GM12878 (cell line): ENCODE measurements around the gene GAREM1. TPM values are rescaled to one million over a fixed set of nuclear protein-coding genes. Genes with fewer than 3 reads are reported as not detected.

Experiments
- ATAC-seq: fragments of 200-7000 bp; cut with Tn5 transposase; 3 replicates; pipeline ENCODE4 v1.9.1; 2020; ENCODE audit warnings: mild to moderate bottlenecking, moderate library complexity
- BruUV-seq: library from RNA; stranded (reverse); fragments of 400-500 nt; replicated peaks from 2 replicates; lab custom pipeline; 2021; lab: Mats Ljungman, UMichigan
- CTCF ChIA-PET: fragments of 300-600 bp; sonication (Branson Sonifier 250); formaldehyde crosslinking; extraction: SDS; loops from one replicate; lab custom pipeline; 2021; ENCODE audit warnings: inconsistent platforms; lab: Yijun Ruan, JAX
- POLR2A ChIA-PET: fragments of 350-600 bp; formaldehyde crosslinking; extraction: SDS; loops from one replicate; lab custom pipeline; 2021; ENCODE audit warnings: inconsistent platforms; lab: Charles Lee
- RAD21 ChIA-PET: fragments of 300-600 bp; sonication (Branson Sonifier 250); formaldehyde crosslinking; loops from one replicate; lab custom pipeline; 2023; ENCODE audit warnings: antibody characterized with exemption; ENCODE audit not compliant: unreplicated experiment; lab: Charles Lee
- SMC1A ChIA-PET: fragments of 300-600 bp; sonication (Branson Sonifier 250); formaldehyde crosslinking; loops from one replicate; lab custom pipeline; 2023; ENCODE audit not compliant: unreplicated experiment, uncharacterized antibody; lab: Charles Lee
- DNase-seq: peaks from one replicate; pipeline ENCODE4 v3.0.0-alpha.2; 2011; ENCODE audit warnings: low read depth, low spot score
- FAIRE-seq: peaks from 3 replicates; lab custom pipeline; 2011; peaks lifted over from hg19 to GRCh38; lab: Jason Lieb, UNC
- H2AFZ ChIP-seq: 2 replicates; pipeline ENCODE4 v1.6.0; 2011; ENCODE audit warnings: low read depth, low read length, control low read depth; ENCODE audit not compliant: control insufficient read depth
- H3K27ac ChIP-seq: 2 replicates; pipeline ENCODE4 v1.5.1; 2011; ENCODE audit warnings: control low read depth; ENCODE audit not compliant: control insufficient read depth, insufficient read depth
- H3K27me3 ChIP-seq, 2 experiments: replicated peaks in 1 of 2; 2 replicates each; pipeline versions ENCODE4 v1.6.0 to v1.6.1; 2011; ENCODE audit warnings: low read length in 1 of 2; ENCODE audit not compliant: control insufficient read depth in 2 of 2, insufficient read depth in 2 of 2
- H3K36me3 ChIP-seq, 2 experiments: 2 replicates each; pipeline ENCODE4 v1.5.1; 2011; ENCODE audit warnings: low read length in 1 of 2; ENCODE audit not compliant: control insufficient read depth in 2 of 2, insufficient read depth in 2 of 2
- H3K4me1 ChIP-seq: 2 replicates; pipeline ENCODE4 v1.6.1; 2011; ENCODE audit warnings: mild to moderate bottlenecking, low read length, moderate library complexity, mixed read lengths; ENCODE audit not compliant: control insufficient read depth, insufficient read depth
- H3K4me2 ChIP-seq: 2 replicates; pipeline ENCODE4 v1.6.0; 2011; ENCODE audit warnings: control low read depth; ENCODE audit not compliant: control insufficient read depth, insufficient read depth
- H3K4me3 ChIP-seq: fragments of 200-600 bp; sonication (generic); 2 replicates; pipeline ENCODE4 v1.5.1; 2016
- H3K79me2 ChIP-seq: 2 replicates; pipeline ENCODE4 v1.6.0; 2011; ENCODE audit warnings: low read length; ENCODE audit not compliant: control insufficient read depth, insufficient read depth
- H3K9ac ChIP-seq: 2 replicates; pipeline ENCODE4 v1.8.0; 2011; ENCODE audit warnings: low read length, control low read depth, mixed read lengths; ENCODE audit not compliant: control insufficient read depth, insufficient read depth
- H3K9me3 ChIP-seq: replicated peaks from 3 replicates; pipeline ENCODE4 v1.5.1; 2011; ENCODE audit warnings: mild to moderate bottlenecking, low read length; ENCODE audit not compliant: control insufficient read depth, insufficient read depth
- H4K20me1 ChIP-seq: 2 replicates; pipeline ENCODE4 v1.6.0; 2011; ENCODE audit not compliant: control insufficient read depth, insufficient read depth
- ATF2 ChIP-seq: IDR thresholded peaks from 2 replicates; pipeline ENCODE4 v1.6.1; 2012; ENCODE audit warnings: low read length, inconsistent platforms
- BRCA1 ChIP-seq: IDR thresholded peaks from 2 replicates; pipeline ENCODE4 v1.6.1; 2011; ENCODE audit warnings: low read depth, low read length, improper control_type of control experiment
- ETV6 ChIP-seq, 2 experiments: fragments of 450-650 bp in 1 of 2; IDR thresholded peaks in 1 of 2; conservative IDR thresholded peaks in 1 of 2; 2 replicates each; pipeline ENCODE4 v1.6.1; 2014; ENCODE audit warnings: antibody characterized with exemption in 1 of 2, borderline replicate concordance in 1 of 2, low read depth in 1 of 2, mild to moderate bottlenecking in 1 of 2, moderate library complexity in 1 of 2
- LARP7 ChIP-seq: fragments of 450-650 bp; IDR thresholded peaks from 2 replicates; pipeline ENCODE4 v1.6.1; 2017; ENCODE audit warnings: mild to moderate bottlenecking
- MYB ChIP-seq: fragments of 150-350 bp; IDR thresholded peaks from 2 replicates; pipeline ENCODE4 v1.6.1; 2014; ENCODE audit warnings: mild to moderate bottlenecking, low read depth, low read length, borderline replicate concordance
- NR2C1 ChIP-seq: fragments of 450-650 bp; IDR thresholded peaks from 2 replicates; pipeline ENCODE4 v1.6.1; 2017; ENCODE audit warnings: antibody characterized with exemption, mild to moderate bottlenecking, moderate library complexity
- PAX5 ChIP-seq: IDR thresholded peaks from 2 replicates; pipeline ENCODE4 v1.6.1; 2011; ENCODE audit warnings: low read depth, low read length, borderline replicate concordance
- POLR2AphosphoS5 ChIP-seq: IDR thresholded peaks from 2 replicates; pipeline ENCODE4 v1.6.1; 2011; ENCODE audit warnings: mild to moderate bottlenecking, low read length, inconsistent platforms
- SUPT20H ChIP-seq: IDR thresholded peaks from 2 replicates; pipeline ENCODE4 v1.6.1; 2011; ENCODE audit warnings: low read depth, mild to moderate bottlenecking, low read length, moderate library complexity, borderline replicate concordance; ENCODE audit not compliant: control insufficient read depth
- SUZ12 ChIP-seq: fragments of 200-600 bp; sonication (generic); IDR thresholded peaks from one replicate; pipeline ENCODE4 v1.6.1; 2018; ENCODE audit warnings: antibody characterized with exemption, mild to moderate bottlenecking; ENCODE audit not compliant: unreplicated experiment
- ZBED1 ChIP-seq: IDR thresholded peaks from 2 replicates; pipeline ENCODE4 v1.6.1; 2016; ENCODE audit warnings: borderline replicate concordance
- ZZZ3 ChIP-seq: IDR thresholded peaks from 2 replicates; pipeline ENCODE4 v1.6.1; 2011; ENCODE audit warnings: low read depth; ENCODE audit not compliant: control insufficient read depth, insufficient read length
- WGBS: methylation state at CpG from one replicate; pipeline ENCODE4 v1.1.6; 2016; ENCODE audit warnings: low lambda C conversion rate; ENCODE audit not compliant: insufficient replicate concordance, insufficient coverage; ENCODE audit errors: missing lambda C conversion rate; 5-methylcytosine and 5-hydroxymethylcytosine counted together
- in situ Hi-C: fragments of 300-500 bp; cut with MboI; formaldehyde crosslinking; loops from 9 replicates; pipeline ENCODE4 v1.14.3; 2018; ENCODE audit warnings: mixed read lengths
- intact Hi-C: fragments of 100-400 bp; cut with micrococcal nuclease; formaldehyde crosslinking; loops from one replicate; pipeline ENCODE4 v1.14.2; 2022; ENCODE audit not compliant: unreplicated experiment
- polyA plus RNA-seq, 11 experiments: library from polyadenylated mRNA; depleted of rRNA in 4 of 11; unstranded in 6 of 11; stranded (reverse) in 5 of 11; fragments of >200 nt; fragmentation: Nextera tagmentation in 4 of 11; fragmentation: Illumina TruSeq in 1 of 11; extraction: Ambion mirVana in 4 of 11; extraction: Trizol in 1 of 11; gene quantifications; 1 replicate in 1 of 11; 2 replicates in 10 of 11; pipeline versions ENCODE4 v1.2.1 to v1.2.3, GENCODE V29; 2011 to 2016; ENCODE audit warnings: inconsistent platforms in 2 of 11, missing spikeins in 2 of 11, low read depth in 1 of 11
- total RNA-seq, 4 experiments: library from RNA; depleted of rRNA in 3 of 4; stranded (reverse); fragments of >200 nt in 3 of 4; fragmentation: Illumina TruSeq in 1 of 4; extraction: Trizol in 1 of 4; gene quantifications; 2 replicates each; pipeline versions ENCODE4 v1.2.1 to v1.2.3, GENCODE V29; 2013 to 2021

The GAREM1 gene
- total and polyA plus RNA-seq, 10 of the 15 experiments (the other 5 are each of a cell fraction or from before 2014, with no cell fraction given) = 0.05 to 0.29 (median 0.05) TPM; not detected in 7

- TF ChIP-seq ETV6 (conservative IDR thresholded peaks at IDR 0.05 in 1 of 2, IDR thresholded peaks at IDR 0.05 in 1 of 2; ENCODE audit: borderline replicate concordance in 1 of 2, low read depth in 1 of 2) (no peak), ATF2 (no peak), ZBED1 (no peak), PAX5 (no peak), ZZZ3 (no peak), SUPT20H (no peak), LARP7 (no peak), NR2C1 (no peak), SUZ12 (no peak), MYB (no peak), POLR2AphosphoS5 (no peak), BRCA1 (no peak)
- Histone ChIP-seq H3K9ac (no peak overlapping the region), H3K36me3 (no peaks in the 10 kb centered on the region), H3K4me2 (no peak overlapping the region), H3K27me3 (no peaks in the 10 kb centered on the region), H3K4me3 (no peak overlapping the region), H2AFZ (no peak overlapping the region), H4K20me1 (no peaks in the 10 kb centered on the region), H3K4me1 (no peaks in the 10 kb centered on the region), H3K27ac (no peak overlapping the region), H3K9me3 (no peaks in the 10 kb centered on the region), H3K79me2 (no peaks in the 10 kb centered on the region)
- in situ Hi-C loops = no loop called here
- DNase-seq (no peak), ATAC-seq (no peak), FAIRE-seq (no peak)
- ChIA-PET POLR2A (no interaction called here), RAD21 (no interaction called here), SMC1A (no interaction called here), CTCF (no interaction called here)
- intact Hi-C loops = no loop called here
- WGBS = 64% methylated on average over 3 of the region's 3 CpGs
- BruUV-seq = no TSS peak
These were observed 48.5 kb downstream of the GAREM1 start for GRCh38 chr18:32422201-32422600.
